ENCODE results near the gene AQR. TPM values are rescaled to one million over a fixed set of nuclear protein-coding genes. Genes with fewer than 3 reads are reported as not detected.

AQR gene
- total and polyA plus RNA-seq, 2 of the 4 experiments (the other 2 are of a cell fraction) = 17.9 to 29.6 TPM

DNA sequence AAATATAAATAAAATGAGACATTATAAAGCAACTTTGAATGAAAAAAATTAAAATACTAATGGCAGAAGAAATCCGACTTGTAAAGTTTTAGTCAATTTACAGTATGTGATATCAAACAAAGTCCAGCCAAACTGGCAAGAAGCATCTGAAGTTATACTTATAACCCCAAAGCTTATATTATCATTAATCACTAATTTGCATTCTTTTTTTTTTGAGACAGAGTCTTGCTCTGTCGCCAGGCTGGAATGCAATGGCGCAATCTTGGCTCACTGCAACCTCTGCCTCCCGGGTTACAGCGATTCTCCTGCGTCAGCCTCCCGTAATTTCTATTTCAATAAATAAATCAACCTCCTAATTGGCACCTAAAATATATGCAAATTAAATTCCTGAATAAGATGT lies 80.1 kb downstream of the AQR start:
- BruUV-seq (replicated peaks) = no TSS peak
- dilution Hi-C loops (cut with HindIII; ENCODE audit: low sequenced_read_pairs, unreplicated experiment) = no loop called here
- no peak overlapping the region for H3K27ac ChIP-seq (ENCODE audit: insufficient read depth, low read length)

More for the DNA sequence above, 80.1 kb downstream of the AQR start:
- Histone ChIP-seq H3K4ac (ENCODE audit: low read depth, low read length) (no peak overlapping the region), H2BK5ac (ENCODE audit: low read depth, low read length, poor library complexity, severe bottlenecking) (peak overlapping the region; percentile 76), H4K20me1 (ENCODE audit: insufficient read depth, low read length) (peaks cover 2% of the 10 kb centered on the region; the same call in 1 of the 2 replicates), H2BK20ac (ENCODE audit: low read depth, low read length) (no peak overlapping the region), H3K14ac (replicated peaks; ENCODE audit: low read depth, low read length) (no peak overlapping the region), H3K18ac (ENCODE audit: low read depth, low read length) (no peak overlapping the region), H4K5ac (ENCODE audit: low read depth, low read length) (no peak overlapping the region), H3K79me1 (ENCODE audit: low read depth in 1 of 2, low read length in 2 of 2) (peaks cover 0 to 4% of the 10 kb centered on the region in 2 experiments; a peak in 3 of 4 replicates), H3K9me3 (ENCODE audit: control insufficient read depth, insufficient read depth, low read length) (peaks cover 8% of the 10 kb centered on the region), H2AK5ac (ENCODE audit: low read depth, low read length) (no peak overlapping the region), H3K4me1 (ENCODE audit: control insufficient read depth, insufficient read depth, low read length) (peaks cover 4% of the 10 kb centered on the region), H3K27me3 (ENCODE audit: control insufficient read depth, insufficient read depth, low read length) (no peaks in the 10 kb centered on the region), H3K9me1 (ENCODE audit: insufficient read depth, low read length) (0 out of 2 replicates have a peak, but pooled peaks cover 2% of the 10 kb centered on the region), H2BK120ac (ENCODE audit: low read depth, low read length) (no peak overlapping the region), H3K23ac (ENCODE audit: low read depth, low read length) (no peak overlapping the region), H3K4me2 (ENCODE audit: low read depth, low read length) (no peak overlapping the region), H4K91ac (ENCODE audit: insufficient read depth, low read depth, low read length) (no peak overlapping the region), H3K56ac (ENCODE audit: extremely low read depth, insufficient read depth, low read length) (no peak overlapping the region), H3K9ac (ENCODE audit: low read depth, low read length) (no peak overlapping the region), H2BK15ac (ENCODE audit: low read depth, low read length) (no peak overlapping the region), H2AFZ (replicated peaks; ENCODE audit: low read length, poor library complexity) (no peak overlapping the region), H4K8ac (ENCODE audit: low read depth in 2 of 2, low read length in 2 of 2) (no peak overlapping the region; a peak in 1 of 4 replicates), H3K36me3 (ENCODE audit: control insufficient read depth, insufficient read depth, low read length) (peaks cover 7% of the 10 kb centered on the region), H2AK9ac (replicated peaks; ENCODE audit: low read depth, low read length, poor library complexity) (no peak overlapping the region), H3K4me3 (ENCODE audit: insufficient read depth, low read depth, low read length) (no peak overlapping the region)
- no peak for TF ChIP-seq CHD1 (IDR thresholded peaks at IDR 0.05; ENCODE audit: low read depth, low read length)
- TF ChIP-seq CEBPB (IDR thresholded peaks at IDR 0.05; ENCODE audit: low read depth, low read length) = peak; percentile 95
- DNase-seq (peak; percentile 38), ATAC-seq (ENCODE audit: low read depth) (peak; percentile 22; the same call in 1 of the 2 replicates)
- intact Hi-C loops (cut with micrococcal nuclease) = no loop called here
- in situ Hi-C loops (cut with MboI; ENCODE audit: low sequenced_read_pairs) = no loop called here
- 0% methylated on average over 1 of the region's 7 CpGs; no CpG with 5 or more reads in 1 of the 2 experiments for WGBS, 2 experiments (ENCODE audit: extremely low coverage in 2 of 2, insufficient read length in 1 of 2)
- ChIA-PET POLR2A (ENCODE audit: unreplicated experiment) (no interaction called here), CTCF (interaction anchor here (0.6 kb wide), 1 partner anchor 69 kb away, joined by 3 read pairs; no protein-coding TSS in a partner anchor)

All from IMR-90 (cell line).